Caco-2 (cell line): ENCODE data around the gene GNPDA2. TPM values are rescaled to one million over a fixed set of nuclear protein-coding genes. Genes with fewer than 3 reads are reported as not detected.

Experiments
- BruUV-seq: library from RNA; stranded (reverse); fragments of 400-500 nt; replicated peaks from 2 replicates; lab custom pipeline; 2021; lab: Mats Ljungman, UMichigan
- CTCF ChIA-PET: fragments of 300-600 bp; sonication (Branson Sonifier 250); formaldehyde crosslinking; loops from one replicate; lab custom pipeline; 2022; ENCODE audit warnings: antibody characterized with exemption; lab: Charles Lee
- POLR2A ChIA-PET: fragments of 300-600 bp; sonication (Branson Sonifier 250); formaldehyde crosslinking; loops from one replicate; lab custom pipeline; 2022; ENCODE audit warnings: antibody characterized with exemption; lab: Charles Lee
- DNase-seq, 2 experiments: peaks; one replicate each; pipeline versions ENCODE4 v3.0.0 to v3.0.0-alpha.2; 2020 to 2022
- H3K27me3 ChIP-seq: replicated peaks from 2 replicates; pipeline ENCODE4 v1.6.0; 2011; ENCODE audit warnings: low read length; ENCODE audit not compliant: control insufficient read depth, insufficient read depth
- H3K36me3 ChIP-seq: 2 replicates; pipeline ENCODE4 v1.5.1; 2011; ENCODE audit warnings: low read length; ENCODE audit not compliant: control insufficient read depth, insufficient read depth
- H3K4me1 ChIP-seq: fragments of 250-450 bp; sonication (Bioruptor Pico); 2 replicates; pipeline ENCODE4 v1.5.1; 2020; ENCODE audit warnings: mild to moderate bottlenecking
- H3K4me3 ChIP-seq: 2 replicates; pipeline ENCODE4 v1.5.1; 2011; ENCODE audit warnings: low read depth, mild to moderate bottlenecking, control low read depth, low read length
- H3K9me3 ChIP-seq: fragments of 250-450 bp; sonication (Bioruptor Pico); 2 replicates; pipeline ENCODE4 v1.5.1; 2020; ENCODE audit warnings: mild to moderate bottlenecking, moderate library complexity
- H3K27ac Mint-ChIP-seq: one replicate; pipeline ENCODE4 v1.8.0; 2022; ENCODE audit warnings: mixed read lengths; ENCODE audit not compliant: unreplicated experiment
- H3K27me3 Mint-ChIP-seq: one replicate; pipeline ENCODE4 v1.8.0; 2022; ENCODE audit warnings: mixed read lengths; ENCODE audit not compliant: insufficient read depth, unreplicated experiment
- H3K36me3 Mint-ChIP-seq: one replicate; pipeline ENCODE4 v1.8.0; 2022; ENCODE audit warnings: mild to moderate bottlenecking, mixed read lengths; ENCODE audit not compliant: insufficient read depth, unreplicated experiment
- H3K4me1 Mint-ChIP-seq: one replicate; pipeline ENCODE4 v1.8.0; 2022; ENCODE audit warnings: low read depth, mixed read lengths; ENCODE audit not compliant: unreplicated experiment
- H3K4me3 Mint-ChIP-seq: one replicate; pipeline ENCODE4 v1.8.0; 2022; ENCODE audit warnings: mild to moderate bottlenecking, moderate library complexity, mixed read lengths; ENCODE audit not compliant: unreplicated experiment
- H3K9me3 Mint-ChIP-seq: one replicate; pipeline ENCODE4 v1.8.0; 2022; ENCODE audit warnings: mixed read lengths; ENCODE audit not compliant: unreplicated experiment
- CTCF ChIP-seq, 2 experiments: fragments of 200-600 bp in 1 of 2; IDR thresholded peaks; 1 replicate in 1 of 2; 2 replicates in 1 of 2; pipeline versions ENCODE4 v1.5.1 to v1.8.0; 2011 to 2022; ENCODE audit warnings: antibody characterized with exemption in 1 of 2, control low read depth in 1 of 2, inconsistent platforms in 1 of 2, low read depth in 1 of 2, low read length in 1 of 2, mild to moderate bottlenecking in 1 of 2, moderate library complexity in 1 of 2; ENCODE audit not compliant: insufficient read depth in 1 of 2, severe bottlenecking in 1 of 2, unreplicated experiment in 1 of 2
- intact Hi-C: fragments of 100-400 bp; cut with micrococcal nuclease; formaldehyde crosslinking; loops from one replicate; pipeline ENCODE4 v1.10.0; 2022; ENCODE audit not compliant: unreplicated experiment
- total RNA-seq: library from RNA; stranded (reverse); gene quantifications from 2 replicates; pipeline ENCODE4 v1.2.3, GENCODE V29; 2022

Gene GNPDA2
- total RNA-seq, 1 experiment from 2014 or later, result 4.8 TPM

DNA sequence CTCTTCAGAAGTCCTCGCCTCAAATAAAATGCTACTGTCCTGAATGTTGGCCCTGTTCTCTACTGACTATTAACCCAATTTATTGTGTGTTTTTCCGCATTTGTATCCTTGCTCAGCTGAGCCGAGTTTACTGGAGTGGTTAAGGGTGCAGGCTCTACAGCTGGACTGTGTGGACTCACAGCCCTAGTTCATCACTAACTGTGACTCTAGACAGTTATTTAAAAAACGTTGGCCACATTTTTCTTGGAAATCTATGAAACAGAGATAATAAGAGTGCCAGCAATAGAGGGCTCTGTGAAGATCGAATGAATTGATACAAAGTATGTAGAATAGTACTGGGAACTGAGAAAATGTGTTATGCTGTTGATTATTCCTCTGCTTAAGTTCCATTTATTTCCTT is 51.0 kb downstream of the GNPDA2 start:
- Mint-ChIP-seq H3K4me1 (no peaks in the 10 kb centered on the region), H3K9me3 (no peaks in the 10 kb centered on the region), H3K27ac (no peak overlapping the region), H3K4me3 (no peak overlapping the region), H3K36me3 (peaks cover 11% of the 10 kb centered on the region), H3K27me3 (peaks cover 8% of the 10 kb centered on the region)
- Histone ChIP-seq H3K36me3 (no peaks in the 10 kb centered on the region), H3K9me3 (no peaks in the 10 kb centered on the region), H3K4me1 (no peaks in the 10 kb centered on the region), H3K27me3 (no peaks in the 10 kb centered on the region), H3K4me3 (no peak overlapping the region)
- ChIA-PET CTCF (no interaction called here), POLR2A (no interaction called here)
- no peak for DNase-seq
- no peak for TF ChIP-seq CTCF (IDR thresholded peaks at IDR 0.05; ENCODE audit: insufficient read depth in 1 of 2, low read depth in 1 of 2, low read length in 1 of 2, severe bottlenecking in 1 of 2, unreplicated experiment in 1 of 2)
- intact Hi-C loops, result no loop called here
- no TSS peak for BruUV-seq

DNA sequence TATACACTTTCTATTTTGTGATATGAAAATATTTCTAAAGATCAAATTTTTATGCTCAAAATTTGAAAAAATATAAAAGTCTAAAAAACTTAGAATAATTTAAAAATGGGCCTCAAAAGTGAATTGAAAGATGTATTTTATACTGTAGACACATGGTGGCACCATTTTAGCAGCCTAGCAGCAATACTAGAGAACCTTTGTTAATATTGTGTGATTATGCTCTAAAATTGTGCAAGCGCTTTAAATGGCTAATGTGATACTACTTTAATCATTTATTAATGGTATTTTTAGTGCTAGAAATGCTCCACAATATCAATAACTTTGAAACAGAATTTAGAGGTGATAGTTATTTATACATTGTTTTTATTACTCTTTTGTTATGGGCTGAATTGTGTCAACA is 51.9 kb downstream of the GNPDA2 start:
- TF ChIP-seq CTCF (IDR thresholded peaks at IDR 0.05; ENCODE audit: insufficient read depth in 1 of 2, low read depth in 1 of 2, low read length in 1 of 2, severe bottlenecking in 1 of 2, unreplicated experiment in 1 of 2), result no peak
- no peak overlapping the region for H3K4me3 ChIP-seq
- no peak for DNase-seq
- intact Hi-C loops, result no loop called here
- no peak overlapping the region for H3K27ac Mint-ChIP-seq
- POLR2A ChIA-PET, result no interaction called here
- H3K9me3 Mint-ChIP-seq, result no peaks in the 10 kb centered on the region
- H3K4me1 ChIP-seq, result no peaks in the 10 kb centered on the region
- H3K36me3 ChIP-seq, result no peaks in the 10 kb centered on the region
- peaks cover 11% of the 10 kb centered on the region for H3K36me3 Mint-ChIP-seq
- CTCF ChIA-PET, result no interaction called here
- no peak overlapping the region for H3K4me3 Mint-ChIP-seq
- H3K27me3 Mint-ChIP-seq, result peaks cover 11% of the 10 kb centered on the region
- no peaks in the 10 kb centered on the region for H3K27me3 ChIP-seq
- no peaks in the 10 kb centered on the region for H3K9me3 ChIP-seq
- no peaks in the 10 kb centered on the region for H3K4me1 Mint-ChIP-seq
- no TSS peak for BruUV-seq

GRCh38 chr4:44671636-44672035 is 54.7 kb downstream of the GNPDA2 start:
- no peak for TF ChIP-seq CTCF (IDR thresholded peaks at IDR 0.05; ENCODE audit: insufficient read depth in 1 of 2, low read depth in 1 of 2, low read length in 1 of 2, severe bottlenecking in 1 of 2, unreplicated experiment in 1 of 2)
- no peak for DNase-seq
- no peaks in the 10 kb centered on the region for H3K27me3 ChIP-seq
- H3K27ac Mint-ChIP-seq, result no peak overlapping the region
- no peaks in the 10 kb centered on the region for H3K9me3 Mint-ChIP-seq
- H3K4me3 ChIP-seq, result no peak overlapping the region
- intact Hi-C loops, result no loop called here
- H3K36me3 Mint-ChIP-seq, result no peaks in the 10 kb centered on the region
- H3K9me3 ChIP-seq, result no peaks in the 10 kb centered on the region
- no TSS peak for BruUV-seq
- CTCF ChIA-PET, result no interaction called here
- peaks cover 18% of the 10 kb centered on the region for H3K27me3 Mint-ChIP-seq
- POLR2A ChIA-PET, result no interaction called here
- no peaks in the 10 kb centered on the region for H3K4me1 Mint-ChIP-seq
- no peaks in the 10 kb centered on the region for H3K4me1 ChIP-seq
- no peak overlapping the region for H3K4me3 Mint-ChIP-seq
- no peaks in the 10 kb centered on the region for H3K36me3 ChIP-seq
